OCI-LY3 (cell line): Measurements from ENCODE around the gene TMEM123.

Experiments used
- H2AFZ ChIP-seq: fragments of 200-600, 300-600 bp; shearing (Covaris generic); 2 replicates; pipeline ENCODE4 v1.6.0; 2014; ENCODE audit warnings: antibody characterized with exemption, low read depth, low read length
- H3K27ac ChIP-seq: fragments of 200-600, 300-600 bp; sonication (generic); 2 replicates; pipeline ENCODE4 v1.5.1; 2014; ENCODE audit warnings: mild to moderate bottlenecking, low read length, moderate library complexity, mixed read lengths
- H3K27me3 ChIP-seq: fragments of 200-600, 300-600 bp; sonication (generic); 2 replicates; pipeline ENCODE4 v1.6.1; 2014; ENCODE audit warnings: low read depth, low read length, mixed read lengths
- H3K36me3 ChIP-seq: fragments of 200-600, 300-600 bp; sonication (generic); replicated peaks from 2 replicates; pipeline ENCODE3; 2014; ENCODE audit warnings: low read depth, low read length, mixed read lengths
- H3K4me1 ChIP-seq: fragments of 300-600, 200-600 bp; sonication (generic); 2 replicates; pipeline ENCODE4 v1.6.1; 2014; ENCODE audit warnings: low read length, mixed read lengths
- H3K4me2 ChIP-seq: fragments of 200-600, 300-600 bp; sonication (generic); 2 replicates; pipeline ENCODE4 v1.6.1; 2014; ENCODE audit warnings: low read length, mixed read lengths
- H3K4me3 ChIP-seq: fragments of 300-600, 200-600 bp; sonication (generic); 2 replicates; pipeline ENCODE4 v1.5.1; 2014; ENCODE audit warnings: antibody characterized with exemption, mild to moderate bottlenecking, low read length, moderate library complexity
- H3K79me2 ChIP-seq: fragments of 300-600, 200-600 bp; shearing (Covaris generic); 2 replicates; pipeline ENCODE4 v1.6.1; 2014; ENCODE audit warnings: mild to moderate bottlenecking, low read length, mixed read lengths
- H3K9ac ChIP-seq: fragments of 300-600, 200-600 bp; shearing (Covaris generic); 2 replicates; pipeline ENCODE4 v1.6.0; 2014; ENCODE audit warnings: mild to moderate bottlenecking, low read length, moderate library complexity
- H3K9me3 ChIP-seq: fragments of 200-600, 300-600 bp; shearing (Covaris generic); 2 replicates; pipeline ENCODE4 v1.6.1; 2014; ENCODE audit warnings: low read length, mixed read lengths; ENCODE audit not compliant: insufficient read depth
- H4K20me1 ChIP-seq: fragments of 200-600, 300-600 bp; sonication (generic); 2 replicates; pipeline ENCODE4 v1.6.1; 2016; ENCODE audit warnings: low read length, mixed read lengths; ENCODE audit not compliant: insufficient read depth
- CTCF ChIP-seq: fragments of 200-600, 300-600 bp; sonication (generic); IDR thresholded peaks from 2 replicates; pipeline ENCODE4 v1.5.1; 2014; ENCODE audit warnings: antibody characterized with exemption, low read length, low read depth
- EZH2phosphoT487 ChIP-seq: fragments of 200-600 bp; shearing (Covaris generic); IDR thresholded peaks from 2 replicates; pipeline ENCODE4 v1.6.1; 2018; ENCODE audit warnings: antibody characterized with exemption, mixed run types, low read depth

TMEM123 gene

GRCh38 chr11:102395720-102396393 is 56.7 kb downstream of the TMEM123 start:
- Histone ChIP-seq H2AFZ (no peak overlapping the region), H3K27me3 (no peaks in the 10 kb centered on the region), H3K9ac (no peak overlapping the region), H4K20me1 (no peaks in the 10 kb centered on the region), H3K79me2 (no peaks in the 10 kb centered on the region), H3K9me3 (no peaks in the 10 kb centered on the region), H3K4me1 (peaks cover 12% of the 10 kb centered on the region), H3K27ac (no peak overlapping the region), H3K36me3 (peaks cover 21% of the 10 kb centered on the region), H3K4me3 (no peak overlapping the region), H3K4me2 (no peak overlapping the region)
- TF ChIP-seq EZH2phosphoT487 (no peak), CTCF (no peak)

- H3K9me3 ChIP-seq, result no peaks in the 10 kb centered on the region
- no peak overlapping the region for H3K4me3 ChIP-seq
- H4K20me1 ChIP-seq, result no peaks in the 10 kb centered on the region
- H3K4me2 ChIP-seq, result no peak overlapping the region
- H3K27me3 ChIP-seq, result no peaks in the 10 kb centered on the region
- no peak for TF ChIP-seq CTCF
- TF ChIP-seq EZH2phosphoT487, result no peak
- peaks cover 25% of the 10 kb centered on the region for H3K4me1 ChIP-seq
- H3K9ac ChIP-seq, result no peak overlapping the region
- H3K79me2 ChIP-seq, result no peaks in the 10 kb centered on the region
- H3K36me3 ChIP-seq, result peaks cover 26% of the 10 kb centered on the region
- no peak overlapping the region for H3K27ac ChIP-seq
- no peak overlapping the region for H2AFZ ChIP-seq
Observed at GRCh38 chr11:102393272-102393730, 59.3 kb downstream of the TMEM123 start.

GRCh38 chr11:102391549-102392237 is 60.9 kb downstream of the TMEM123 start:
- Histone ChIP-seq H3K9me3 (no peaks in the 10 kb centered on the region), H3K27ac (no peak overlapping the region), H3K79me2 (no peaks in the 10 kb centered on the region), H3K4me3 (no peak overlapping the region), H3K36me3 (peaks cover 32% of the 10 kb centered on the region), H3K4me2 (no peak overlapping the region), H4K20me1 (no peaks in the 10 kb centered on the region), H3K9ac (no peak overlapping the region), H3K27me3 (no peaks in the 10 kb centered on the region), H3K4me1 (peaks cover 16% of the 10 kb centered on the region), H2AFZ (no peak overlapping the region)
- no peak for TF ChIP-seq EZH2phosphoT487
- TF ChIP-seq CTCF, result no peak

- Histone ChIP-seq H3K4me1 (peaks cover 13% of the 10 kb centered on the region), H2AFZ (no peak overlapping the region), H3K4me2 (peak overlapping the region; percentile 24; the same call in 1 of the 2 replicates), H3K36me3 (peaks cover 29% of the 10 kb centered on the region), H3K79me2 (no peaks in the 10 kb centered on the region), H3K27me3 (no peaks in the 10 kb centered on the region), H3K9ac (no peak overlapping the region), H3K9me3 (no peaks in the 10 kb centered on the region), H3K27ac (peak overlapping the region; percentile 25; the same call in 1 of the 2 replicates), H4K20me1 (no peaks in the 10 kb centered on the region), H3K4me3 (no peak overlapping the region)
- TF ChIP-seq CTCF (peak; percentile 66), EZH2phosphoT487 (no peak)
Observed at GRCh38 chr11:102390667-102391465, 61.7 kb downstream of the TMEM123 start.
